Stomach (tissue), 9 donors: ENCODE data around the gene BHLHE23. TPM values are rescaled to one million over a fixed set of nuclear protein-coding genes. Genes with fewer than 3 reads are reported as not detected.

Source experiments
- DNase-seq, 2 donors: peaks; one replicate each; pipeline versions ENCODE4 v3.0.0 to v3.0.0-alpha.2; 2013 to 2019
- H3K27ac ChIP-seq, 5 donors: fragments of 200-600 bp in 4 of 5; sonication (generic) in 4 of 5; one replicate each; pipeline ENCODE4 v1.5.1; 2013 to 2019; ENCODE audit warnings: mild to moderate bottlenecking in 1 of 5, moderate library complexity in 1 of 5
- H3K27me3 ChIP-seq, 3 donors: fragments of 200-600 bp; sonication (generic); one replicate each; pipeline ENCODE4 v1.5.1; 2017 to 2019; ENCODE audit warnings: mixed run types in 1 of 3
- H3K36me3 ChIP-seq, 4 donors: fragments of 200-600 bp; sonication (generic); 1 replicate in 3 of 4; 2 replicates in 1 of 4; pipeline ENCODE4 v1.5.1; 2016 to 2019
- H3K4me1 ChIP-seq, 4 donors: fragments of 200-600 bp; sonication (generic); one replicate each; pipeline ENCODE4 v1.5.1; 2016 to 2019
- H3K4me3 ChIP-seq, 4 donors: fragments of 200-600 bp; sonication (generic) in 3 of 4; one replicate each; pipeline ENCODE4 v1.5.1; 2016 to 2019; ENCODE audit warnings: mild to moderate bottlenecking in 1 of 4
- H3K9me3 ChIP-seq, 4 donors: fragments of 200-600 bp; sonication (generic); one replicate each; pipeline ENCODE4 v1.5.1; 2016 to 2019
- EP300 ChIP-seq: sonication (generic); formaldehyde crosslinking; IDR thresholded peaks from one replicate; pipeline ENCODE4 v1.6.1; 2017; ENCODE audit warnings: antibody characterized with exemption
- POLR2A ChIP-seq, 4 donors: fragments of 450-650 bp; IDR thresholded peaks; one replicate each; pipeline ENCODE4 v1.6.1; 2016; ENCODE audit warnings: antibody characterized with exemption in 4 of 4, control low read depth in 2 of 4, mild to moderate bottlenecking in 1 of 4, moderate library complexity in 1 of 4
- POLR2AphosphoS5 ChIP-seq, 3 donors: sonication (generic); formaldehyde crosslinking; IDR thresholded peaks; one replicate each; pipeline ENCODE4 v1.6.1; 2016; ENCODE audit warnings: antibody characterized with exemption in 3 of 3
- WGBS, 5 donors: extraction: QIAGEN DNeasy Blood & Tissue Kit in 3 of 5; methylation state at CpG; one replicate each; pipeline versions ENCODE4 v1.1.5 to v1.1.7; 2013 to 2018; 5-methylcytosine and 5-hydroxymethylcytosine counted together
- intact Hi-C: fragments of 100-400 bp; cut with DNase I; formaldehyde crosslinking; loops from one replicate; pipeline ENCODE4 v1.15.1; 2023; ENCODE audit warnings: low total_unique reads
- polyA plus RNA-seq, 3 donors: library from polyadenylated mRNA; stranded (reverse); fragments of 200-250 nt; gene quantifications; one replicate each; pipeline ENCODE4 v1.2.3, GENCODE V29; 2013
- total RNA-seq, 5 donors: library from RNA; depleted of rRNA; stranded (reverse); fragments of >200 nt; gene quantifications; one replicate each; pipeline versions ENCODE4 v1.1.0 to v1.2.3, GENCODE V29; 2014 to 2016
- TF ChIP-seq, protein P1 (sequence below), 7 experiments: fragments of 450-650 bp in 4 of 7; fragments of 200-600 bp in 3 of 7; sonication (generic) in 3 of 7; IDR thresholded peaks; one replicate each; pipeline ENCODE4 v1.5.1; 2016 to 2019; ENCODE audit warnings: antibody characterized with exemption in 7 of 7, control low read depth in 2 of 7, mild to moderate bottlenecking in 1 of 7
- donor health status: healthy with polysubstance abuse.
- donor health status: Bipolar disorder and iron deficiency.
- donor health status: healthy.

BHLHE23 gene
- total and polyA plus RNA-seq, 8 donors, result 0.55 TPM; not detected in 7

DNA sequence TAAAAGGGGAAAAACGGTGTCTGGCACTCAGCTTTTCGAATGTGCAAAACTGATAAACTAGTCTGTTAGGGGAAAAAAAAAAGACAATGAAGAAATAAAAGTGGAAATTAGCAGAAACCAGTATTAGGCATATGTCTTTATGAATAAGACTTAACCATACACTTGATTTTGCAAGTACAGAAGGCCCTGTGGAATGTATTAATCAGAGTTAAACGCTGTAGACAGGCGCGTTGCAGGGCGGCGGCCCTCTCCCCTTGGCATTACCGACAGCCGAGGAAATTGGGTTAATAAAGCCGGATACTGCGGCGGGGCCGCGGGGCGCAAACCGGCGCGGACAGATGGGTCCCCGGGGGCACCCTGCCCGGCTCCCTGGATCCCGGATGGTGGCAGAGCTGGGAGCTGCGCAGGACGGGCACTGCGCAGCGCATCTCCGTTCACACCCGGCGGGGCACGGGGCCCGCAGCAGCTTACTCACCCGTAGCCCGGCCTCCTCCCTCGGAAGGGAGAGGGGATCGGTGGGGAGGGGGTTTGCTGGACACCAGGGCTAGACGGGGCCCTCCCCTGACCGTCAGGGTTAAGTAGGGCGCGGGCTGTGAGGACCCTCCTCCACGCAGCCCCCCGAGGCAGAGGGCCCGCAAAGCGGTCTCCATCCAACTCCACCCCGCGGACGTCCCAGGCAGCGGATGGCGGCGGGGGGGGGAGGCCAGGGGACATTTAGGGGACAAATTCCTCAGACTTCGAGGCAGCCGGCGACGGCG, 2.0 kb downstream of the BHLHE23 start:
- Histone ChIP-seq H3K4me1 (peaks cover 18 to 52% (median 44%) of the 10 kb centered on the region in 4 donors), H3K36me3 (no peaks in the 10 kb centered on the region), H3K27me3 (peaks cover 54 to 100% (median 94%) of the 10 kb centered on the region in 3 donors), H3K27ac (no peak overlapping the region), H3K4me3 (no peak overlapping the region), H3K9me3 (no peaks in the 10 kb centered on the region)
- no peak for DNase-seq
- WGBS, 5 donors, result 3 to 6% (median 4%) methylated on average over 38 to 53 of the region's 53 CpGs
- TF ChIP-seq POLR2AphosphoS5 (IDR thresholded peaks at IDR 0.05) (no peak), EP300 (no peak), POLR2A (IDR thresholded peaks at IDR 0.05) (no peak)
- TF ChIP-seq, protein P1, sequence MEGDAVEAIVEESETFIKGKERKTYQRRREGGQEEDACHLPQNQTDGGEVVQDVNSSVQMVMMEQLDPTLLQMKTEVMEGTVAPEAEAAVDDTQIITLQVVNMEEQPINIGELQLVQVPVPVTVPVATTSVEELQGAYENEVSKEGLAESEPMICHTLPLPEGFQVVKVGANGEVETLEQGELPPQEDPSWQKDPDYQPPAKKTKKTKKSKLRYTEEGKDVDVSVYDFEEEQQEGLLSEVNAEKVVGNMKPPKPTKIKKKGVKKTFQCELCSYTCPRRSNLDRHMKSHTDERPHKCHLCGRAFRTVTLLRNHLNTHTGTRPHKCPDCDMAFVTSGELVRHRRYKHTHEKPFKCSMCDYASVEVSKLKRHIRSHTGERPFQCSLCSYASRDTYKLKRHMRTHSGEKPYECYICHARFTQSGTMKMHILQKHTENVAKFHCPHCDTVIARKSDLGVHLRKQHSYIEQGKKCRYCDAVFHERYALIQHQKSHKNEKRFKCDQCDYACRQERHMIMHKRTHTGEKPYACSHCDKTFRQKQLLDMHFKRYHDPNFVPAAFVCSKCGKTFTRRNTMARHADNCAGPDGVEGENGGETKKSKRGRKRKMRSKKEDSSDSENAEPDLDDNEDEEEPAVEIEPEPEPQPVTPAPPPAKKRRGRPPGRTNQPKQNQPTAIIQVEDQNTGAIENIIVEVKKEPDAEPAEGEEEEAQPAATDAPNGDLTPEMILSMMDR (IDR thresholded peaks at IDR 0.05), result no peak
- intact Hi-C loops, result loop anchor here (10.0 kb wide), 2 partner anchors 100 to 130 kb away; no protein-coding TSS in a partner anchor

DNA sequence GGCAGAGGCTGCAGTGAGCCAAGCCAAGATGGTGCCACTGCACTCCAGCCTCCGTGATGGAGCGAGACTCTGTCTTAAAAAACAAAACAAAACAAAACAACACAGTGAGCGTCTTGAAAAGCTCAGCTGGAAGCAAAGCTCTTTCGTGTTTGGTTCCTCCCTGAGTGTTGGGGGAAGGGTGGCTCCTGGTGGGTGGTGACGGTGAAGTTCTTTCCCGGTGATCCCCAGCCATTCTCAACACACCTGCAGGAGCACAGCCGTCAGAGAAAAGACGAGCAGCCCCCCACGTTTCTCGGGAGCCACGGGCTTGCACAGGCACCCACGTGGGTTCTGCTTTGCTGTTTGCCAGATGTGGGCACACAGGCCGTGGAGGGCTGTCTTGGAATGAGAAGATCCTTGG, 3.2 kb downstream of the BHLHE23 start:
- 11 to 17% (median 15%) methylated on average over 12 to 13 of the region's 13 CpGs for WGBS, 5 donors
- peaks cover 44 to 100% (median 94%) of the 10 kb centered on the region in 3 donors for H3K27me3 ChIP-seq
- no peak overlapping the region for H3K4me3 ChIP-seq
- H3K27ac ChIP-seq, result no peak overlapping the region
- DNase-seq, result no peak
- no peaks in the 10 kb centered on the region for H3K36me3 ChIP-seq
- peaks cover 12 to 40% (median 31%) of the 10 kb centered on the region in 4 donors for H3K4me1 ChIP-seq
- intact Hi-C loops, result loop anchor here (10.0 kb wide), 2 partner anchors 99 to 129 kb away; no protein-coding TSS in a partner anchor
- TF ChIP-seq, protein P1 (IDR thresholded peaks at IDR 0.05), result no peak
- TF ChIP-seq EP300 (no peak), POLR2A (IDR thresholded peaks at IDR 0.05) (no peak), POLR2AphosphoS5 (IDR thresholded peaks at IDR 0.05) (no peak)
- peaks cover 0 to 7% (median 0%) of the 10 kb centered on the region in 4 donors for H3K9me3 ChIP-seq

DNA sequence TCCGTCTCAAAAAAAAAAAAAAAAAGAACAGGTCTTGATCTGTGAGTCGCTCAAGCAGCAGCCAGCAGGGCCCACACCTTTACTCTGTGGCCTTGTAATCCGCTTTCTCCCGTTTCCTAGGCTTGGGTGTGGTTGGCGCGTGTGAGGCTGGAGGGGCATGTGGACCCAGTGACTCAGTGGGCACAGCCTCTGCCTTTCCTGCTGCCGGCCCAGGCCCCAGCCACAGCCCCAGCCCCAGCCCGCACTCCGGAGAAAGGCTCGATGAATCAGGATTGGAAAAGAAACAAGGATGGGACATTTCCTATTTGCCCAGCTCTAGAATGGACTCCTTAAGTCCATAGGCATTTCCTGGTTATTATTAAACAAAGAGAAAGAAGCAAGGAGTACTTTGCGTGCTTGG, 4.3 kb downstream of the BHLHE23 start:
- TF ChIP-seq EP300 (no peak), POLR2A (IDR thresholded peaks at IDR 0.05) (no peak), POLR2AphosphoS5 (IDR thresholded peaks at IDR 0.05) (no peak)
- TF ChIP-seq, protein P1 (IDR thresholded peaks at IDR 0.05), result no peak
- Histone ChIP-seq H3K36me3 (no peaks in the 10 kb centered on the region), H3K4me1 (peaks cover 12 to 30% (median 25%) of the 10 kb centered on the region in 4 donors), H3K9me3 (peaks cover 0 to 7% (median 0%) of the 10 kb centered on the region in 4 donors), H3K27me3 (peaks cover 36 to 100% (median 94%) of the 10 kb centered on the region in 3 donors), H3K27ac (no peak overlapping the region), H3K4me3 (no peak overlapping the region)
- no peak for DNase-seq
- intact Hi-C loops, result loop anchor here (10.0 kb wide), 2 partner anchors 98 to 128 kb away; no protein-coding TSS in a partner anchor
- WGBS, 5 donors, result 71 to 84% (median 73%) methylated on average over 10 to 11 of the region's 11 CpGs

DNA sequence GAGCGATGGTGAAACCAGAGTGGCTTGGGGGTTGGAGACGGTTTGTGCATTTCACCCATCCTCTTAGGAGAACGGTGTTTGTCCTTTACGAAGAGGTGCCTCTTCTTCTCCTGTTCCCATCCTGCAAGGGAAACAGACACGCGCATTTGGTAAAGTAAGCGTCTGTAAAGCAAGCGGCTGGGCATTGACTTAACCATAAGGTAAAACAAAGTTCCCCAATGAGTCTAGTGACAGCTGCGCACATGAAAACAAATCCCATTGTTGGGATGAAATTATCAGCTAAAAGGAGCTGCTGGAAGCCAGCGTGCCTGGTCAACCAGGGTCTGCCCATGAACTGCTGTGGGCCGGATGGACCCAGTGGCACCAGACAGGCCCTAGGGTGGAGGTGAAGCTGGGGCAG, 5.8 kb downstream of the BHLHE23 start:
- Histone ChIP-seq H3K27ac (no peak overlapping the region), H3K4me1 (peaks cover 0 to 14% (median 9%) of the 10 kb centered on the region in 4 donors), H3K9me3 (peaks cover 0 to 7% (median 0%) of the 10 kb centered on the region in 4 donors), H3K4me3 (no peak overlapping the region), H3K27me3 (peaks cover 21 to 100% (median 93%) of the 10 kb centered on the region in 3 donors), H3K36me3 (no peaks in the 10 kb centered on the region)
- WGBS, 5 donors, result 39 to 58% (median 43%) methylated on average over 11 of the region's 11 CpGs
- TF ChIP-seq POLR2AphosphoS5 (IDR thresholded peaks at IDR 0.05), result no peak
- no peak for TF ChIP-seq EP300
- no peak for TF ChIP-seq POLR2A (IDR thresholded peaks at IDR 0.05)
- TF ChIP-seq, protein P1 (IDR thresholded peaks at IDR 0.05), result no peak
- no peak for DNase-seq
- intact Hi-C loops, result loop anchor here (10.0 kb wide), 2 partner anchors 96 to 126 kb away; no protein-coding TSS in a partner anchor
